ENCODE data around the gene KRT16. TPM values are rescaled to one million over a fixed set of nuclear protein-coding genes. Genes with fewer than 3 reads are reported as not detected.

The KRT16 gene
- total RNA-seq, 1 experiment from 2014 or later = 0.38 TPM

Other genes with a start within 250 kb of the KRT16 start
- gene KRT33B, start 243.0 kb downstream of the KRT16 start, total RNA-seq (2014; rRNA removed; shearing (Covaris generic)) = not detected in 2 replicates
- not detected in 2 replicates for gene KRT34, start 230.5 kb downstream of the KRT16 start, total RNA-seq (2014; rRNA removed; shearing (Covaris generic))
- gene KRT31, start 215.2 kb downstream of the KRT16 start, total RNA-seq (2014; rRNA removed; shearing (Covaris generic)) = not detected in 2 replicates
- gene KRT37, start 188.2 kb downstream of the KRT16 start, total RNA-seq (2014; rRNA removed; shearing (Covaris generic)) = not detected in 2 replicates
- not detected in 2 replicates for gene KRT38, start 171.8 kb downstream of the KRT16 start, total RNA-seq (2014; rRNA removed; shearing (Covaris generic))
- not detected in 2 replicates for gene KRT32, start 145.4 kb downstream of the KRT16 start, total RNA-seq (2014; rRNA removed; shearing (Covaris generic))
- gene KRT35, start 131.6 kb downstream of the KRT16 start, total RNA-seq (2014; rRNA removed; shearing (Covaris generic)) = not detected in 2 replicates
- gene KRT36, start 122.9 kb downstream of the KRT16 start, total RNA-seq (2014; rRNA removed; shearing (Covaris generic)) = not detected in 2 replicates
- 35.5 and 45.8 TPM in 2 replicates for gene KRT13, start 107.2 kb downstream of the KRT16 start, total RNA-seq (2014; rRNA removed; shearing (Covaris generic))
- 14.1 and 15.9 TPM in 2 replicates for gene KRT15, start 93.9 kb downstream of the KRT16 start, total RNA-seq (2014; rRNA removed; shearing (Covaris generic))
- gene KRT19, start 84.5 kb downstream of the KRT16 start, total RNA-seq (2014; rRNA removed; shearing (Covaris generic)) = 2,402 and 2,405 TPM in 2 replicates
- gene KRT9, start 40.7 kb downstream of the KRT16 start, total RNA-seq (2014; rRNA removed; shearing (Covaris generic)) = not detected in 2 replicates
- gene KRT14, start 25.9 kb downstream of the KRT16 start, total RNA-seq (2014; rRNA removed; shearing (Covaris generic)) = not detected in 2 replicates
- 286 and 297 TPM in 2 replicates for gene KRT17, start 11.8 kb upstream of the KRT16 start, total RNA-seq (2014; rRNA removed; shearing (Covaris generic))
- 81.6 and 91.6 TPM in 2 replicates for gene EIF1, start 76.1 kb upstream of the KRT16 start, total RNA-seq (2014; rRNA removed; shearing (Covaris generic))
- gene GAST, start 99.6 kb upstream of the KRT16 start, total RNA-seq (2014; rRNA removed; shearing (Covaris generic)) = not detected in 2 replicates
- not detected in 2 replicates for gene HAP1, start 121.9 kb upstream of the KRT16 start, total RNA-seq (2014; rRNA removed; shearing (Covaris generic))
- 477 and 498 TPM in 2 replicates for gene JUP, start 173.9 kb upstream of the KRT16 start, total RNA-seq (2014; rRNA removed; shearing (Covaris generic))
- gene P3H4, start 199.2 kb upstream of the KRT16 start, total RNA-seq (2014; rRNA removed; shearing (Covaris generic)) = 45.2 and 54.7 TPM in 2 replicates
- 52.4 and 68.0 TPM in 2 replicates for gene FKBP10, start 200.2 kb upstream of the KRT16 start, total RNA-seq (2014; rRNA removed; shearing (Covaris generic))
- 35.8 and 39.0 TPM in 2 replicates for gene NT5C3B, start 223.5 kb upstream of the KRT16 start, total RNA-seq (2014; rRNA removed; shearing (Covaris generic))
- not detected in 2 replicates for gene KLHL10, start 225.1 kb upstream of the KRT16 start, total RNA-seq (2014; rRNA removed; shearing (Covaris generic))